Mucosa of descending colon (tissue), 3 donors: ENCODE measurements around the gene CD72. TPM values are rescaled to one million over a fixed set of nuclear protein-coding genes. Genes with fewer than 3 reads are reported as not detected.

Experiments
- ATAC-seq: fragments of 200-7000 bp; cut with Tn5 transposase; one replicate; pipeline ENCODE4 v1.9.1; 2020; ENCODE audit warnings: mild to moderate bottlenecking, moderate library complexity
- DNase-seq, 3 donors: peaks; one replicate each; pipeline ENCODE4 v3.0.0-alpha.2; 2020
- H3K36me3 ChIP-seq: fragments of 200-600 bp; one replicate; pipeline ENCODE4 v1.8.0; 2021; ENCODE audit warnings: low read depth, mild to moderate bottlenecking
- H3K4me1 ChIP-seq: fragments of 200-600 bp; one replicate; pipeline ENCODE4 v1.8.0; 2021; ENCODE audit warnings: low read depth, mild to moderate bottlenecking
- H3K4me3 ChIP-seq: fragments of 200-600 bp; one replicate; pipeline ENCODE4 v1.8.0; 2021; ENCODE audit warnings: mild to moderate bottlenecking
- H3K9me3 ChIP-seq: fragments of 200-600 bp; one replicate; pipeline ENCODE4 v1.8.0; 2021; ENCODE audit warnings: mild to moderate bottlenecking
- intact Hi-C, 2 donors: fragments of 100-400 bp; cut with DNase I in 1 of 2; cut with micrococcal nuclease in 1 of 2; formaldehyde crosslinking; loops; one replicate each; pipeline versions ENCODE4 v1.11.0 to v1.11.1; 2022; cut with DNase I, micrococcal nuclease
- microRNA-seq: library from miRNA; unstranded; fragments of <30 nt; microRNA quantifications from one replicate; pipeline ENCODE4, GENCODE V29; 2019
- total RNA-seq, 3 donors: library from RNA; stranded (reverse); fragmentation: NEBNext Ultra II Directional in 2 of 3; extraction: Animal tissue kit (Norgen Biotek cat#: 25700) in 2 of 3; gene quantifications; one replicate each; pipeline versions ENCODE4 v1.2.1 to v1.2.4, GENCODE V29; 2021 to 2023
- TF ChIP-seq, protein P1 (sequence below): fragments of 200-600 bp; IDR thresholded peaks from one replicate; pipeline ENCODE4 v1.8.0; 2022; ENCODE audit warnings: antibody characterized with exemption, mild to moderate bottlenecking
- donor health status: DM: no; HTN: no; CAD: no; lungs with moderate emphysema.
- donor health status: DM: no; HTN: no; CAD: no.
- donor health status: DM: no; HTN: yes; CAD: no.

Gene CD72
- total RNA-seq, 3 donors from 2014 or later = 1.6 to 3.0 (median 1.6) TPM

DNA sequence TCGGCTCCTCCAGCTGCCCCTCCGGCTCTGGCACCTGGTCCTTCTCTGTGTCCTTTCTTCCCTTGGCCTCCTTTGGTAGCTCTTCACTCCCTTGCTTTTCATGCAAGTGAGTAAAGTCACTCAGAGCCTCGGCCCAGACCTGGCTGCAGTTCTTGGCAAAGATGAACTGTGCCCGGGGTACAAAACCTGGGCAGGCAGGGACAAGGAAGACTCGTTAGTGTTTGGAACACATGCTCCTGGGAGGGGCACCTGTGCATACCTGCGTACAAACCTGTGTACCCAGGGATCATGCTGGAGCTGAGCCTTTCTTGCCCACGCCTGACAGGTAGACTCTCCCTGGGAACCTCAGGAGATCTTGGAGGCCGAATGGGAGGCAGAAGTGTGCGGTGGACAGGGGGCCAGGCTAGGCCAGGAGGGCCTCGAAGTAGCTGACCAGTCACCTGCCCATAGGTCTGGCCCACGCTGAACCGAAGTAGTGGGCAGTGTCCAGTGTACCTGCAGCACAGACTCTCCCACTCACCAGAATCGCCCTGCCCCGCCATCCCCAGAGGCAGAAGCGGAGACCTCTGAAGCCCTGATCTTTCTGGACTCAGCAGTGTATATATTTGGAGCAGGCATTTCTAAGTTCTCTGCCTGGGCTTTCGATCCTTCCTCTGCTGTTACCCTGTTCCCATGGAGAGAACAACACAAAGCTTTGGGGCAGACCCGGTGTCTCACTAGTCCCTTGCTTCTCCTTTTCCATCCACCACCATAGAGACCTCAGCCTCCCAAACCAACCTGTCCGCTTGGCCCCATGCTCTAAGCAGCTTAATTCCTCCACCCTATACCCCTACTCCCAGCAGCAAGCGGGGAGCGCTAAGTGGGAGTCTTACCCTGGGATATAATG lies 55.1 kb downstream of the CD72 start:
- no peak overlapping the region for H3K4me3 ChIP-seq
- intact Hi-C loops = no loop called here
- H3K9me3 ChIP-seq = no peaks in the 10 kb centered on the region
- ATAC-seq (peak; percentile 15), DNase-seq (no peak)
- H3K4me1 ChIP-seq = no peaks in the 10 kb centered on the region
- no peaks in the 10 kb centered on the region for H3K36me3 ChIP-seq
- TF ChIP-seq, protein P1, sequence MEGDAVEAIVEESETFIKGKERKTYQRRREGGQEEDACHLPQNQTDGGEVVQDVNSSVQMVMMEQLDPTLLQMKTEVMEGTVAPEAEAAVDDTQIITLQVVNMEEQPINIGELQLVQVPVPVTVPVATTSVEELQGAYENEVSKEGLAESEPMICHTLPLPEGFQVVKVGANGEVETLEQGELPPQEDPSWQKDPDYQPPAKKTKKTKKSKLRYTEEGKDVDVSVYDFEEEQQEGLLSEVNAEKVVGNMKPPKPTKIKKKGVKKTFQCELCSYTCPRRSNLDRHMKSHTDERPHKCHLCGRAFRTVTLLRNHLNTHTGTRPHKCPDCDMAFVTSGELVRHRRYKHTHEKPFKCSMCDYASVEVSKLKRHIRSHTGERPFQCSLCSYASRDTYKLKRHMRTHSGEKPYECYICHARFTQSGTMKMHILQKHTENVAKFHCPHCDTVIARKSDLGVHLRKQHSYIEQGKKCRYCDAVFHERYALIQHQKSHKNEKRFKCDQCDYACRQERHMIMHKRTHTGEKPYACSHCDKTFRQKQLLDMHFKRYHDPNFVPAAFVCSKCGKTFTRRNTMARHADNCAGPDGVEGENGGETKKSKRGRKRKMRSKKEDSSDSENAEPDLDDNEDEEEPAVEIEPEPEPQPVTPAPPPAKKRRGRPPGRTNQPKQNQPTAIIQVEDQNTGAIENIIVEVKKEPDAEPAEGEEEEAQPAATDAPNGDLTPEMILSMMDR = no peak

DNA sequence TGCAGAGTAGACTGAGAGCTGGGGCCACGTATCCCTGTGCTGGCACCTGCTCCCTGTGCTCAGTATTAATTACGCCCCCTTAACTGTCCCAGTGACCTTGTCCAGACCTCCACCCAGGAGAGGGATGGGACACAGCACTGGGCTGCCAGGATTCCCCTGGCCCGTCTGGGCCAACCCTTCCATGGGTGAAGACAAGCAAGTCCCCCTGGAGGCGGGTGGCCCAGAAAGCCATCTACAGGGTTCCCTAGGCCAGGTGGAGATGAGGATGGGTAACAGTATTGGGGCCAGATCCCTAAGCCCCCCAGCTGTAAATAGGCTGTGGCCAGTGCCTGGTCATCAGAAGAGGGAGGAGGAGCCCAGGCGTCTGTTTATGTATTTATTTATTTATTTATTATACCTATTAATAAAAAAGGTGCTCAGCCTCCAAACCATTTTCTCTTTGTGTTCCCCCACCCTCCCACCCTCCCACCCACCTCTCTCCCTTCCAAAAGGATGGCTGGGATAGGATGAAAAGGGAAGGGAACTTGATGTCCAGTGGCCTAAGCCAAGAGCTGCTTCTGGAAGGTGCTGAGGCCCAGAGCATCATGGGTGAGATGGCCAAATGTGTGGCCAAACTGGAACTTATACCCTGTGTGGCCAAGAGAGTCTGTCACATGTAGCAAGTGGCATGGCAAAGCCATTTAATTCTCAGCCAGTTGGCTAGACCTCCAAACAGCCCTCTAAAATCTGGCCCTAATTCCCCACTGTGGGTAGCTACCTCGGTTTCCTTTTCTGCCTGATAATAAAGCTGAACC lies 56.5 kb downstream of the CD72 start:
- TF ChIP-seq, protein P1 = no peak
- intact Hi-C loops = no loop called here
- H3K9me3 ChIP-seq = no peaks in the 10 kb centered on the region
- DNase-seq (no peak), ATAC-seq (no peak)
- no peaks in the 10 kb centered on the region for H3K4me1 ChIP-seq
- H3K36me3 ChIP-seq = no peaks in the 10 kb centered on the region
- H3K4me3 ChIP-seq = no peak overlapping the region

DNA sequence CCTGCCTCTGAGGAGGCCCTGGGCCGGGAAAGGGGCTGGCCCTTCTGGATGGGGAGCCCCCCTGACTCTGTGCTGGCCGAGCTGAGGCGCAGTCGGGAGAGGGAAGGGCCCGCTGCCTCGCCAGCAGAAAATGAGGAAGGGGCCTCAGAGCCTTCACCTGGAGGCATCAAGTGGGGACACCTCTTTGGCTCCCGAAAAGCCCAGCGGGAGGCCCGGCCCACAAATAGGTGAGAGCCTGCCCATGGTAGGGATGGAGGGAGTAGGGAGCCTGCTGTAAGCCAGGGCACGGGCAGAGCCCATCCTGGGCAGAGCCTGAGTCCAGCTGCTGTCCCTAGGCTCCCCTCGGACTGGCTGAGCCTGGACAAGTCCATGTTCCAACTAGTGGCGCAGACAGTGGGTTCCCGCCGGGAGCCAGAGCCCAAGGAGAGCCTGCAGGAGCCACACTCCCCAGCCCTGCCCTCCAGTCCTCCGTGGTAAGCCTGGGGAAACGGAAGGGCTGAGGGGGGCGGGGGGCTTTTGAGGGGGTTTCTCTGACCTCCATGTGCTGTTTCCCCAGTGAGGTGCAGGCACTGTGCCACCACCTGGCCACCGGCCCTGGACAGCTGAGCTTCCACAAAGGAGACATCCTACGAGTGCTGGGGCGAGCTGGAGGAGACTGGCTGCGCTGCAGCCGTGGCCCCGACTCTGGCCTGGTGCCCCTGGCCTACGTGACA lies 57.4 kb downstream of the CD72 start:
- intact Hi-C loops = no loop called here
- ATAC-seq (no peak), DNase-seq (no peak)
- Histone ChIP-seq H3K9me3 (no peaks in the 10 kb centered on the region), H3K4me1 (no peaks in the 10 kb centered on the region), H3K36me3 (no peaks in the 10 kb centered on the region), H3K4me3 (no peak overlapping the region)
- TF ChIP-seq, protein P1 = no peak

Small RNAs within 50 kb of the gene (microRNA-seq; reads per million reads assigned to microRNA genes)
- gene MIR4667 = 1.9 reads per million

Other genes starting within 250 kb of the CD72 start
- gene RUSC2, start 128.3 kb downstream of the CD72 start, total RNA-seq = 10 to 100 TPM in 1 of 3 donors, 1 to 10 TPM in 2; 1.6 to 60.5 (median 6.6) TPM
- 10 to 100 TPM; 35.8 to 71.9 (median 41.8) TPM for gene TESK1, start 13.2 kb downstream of the CD72 start, total RNA-seq
- 1 to 10 TPM; 1.2 to 3.3 (median 1.9) TPM for gene SIT1, start 32.5 kb upstream of the CD72 start, total RNA-seq
- gene RMRP, start 39.6 kb upstream of the CD72 start, total RNA-seq = over 10,000 TPM in 2 of 3 donors, 1,000 to 10,000 TPM in 1; 9,213 to 30,268 (median 19,463) TPM
- 10 to 100 TPM; 25.2 to 55.8 (median 35.8) TPM for gene CCDC107, start 39.9 kb upstream of the CD72 start, total RNA-seq
- gene ARHGEF39, start 46.8 kb upstream of the CD72 start, total RNA-seq = 10 to 100 TPM in 1 of 3 donors, 1 to 10 TPM in 2; 2.6 to 10.3 (median 6.4) TPM
- gene CA9, start 55.5 kb upstream of the CD72 start, total RNA-seq = 1 to 10 TPM in 1 of 3 donors, under 1 TPM in 1, not detected in 1; 0.61 to 1.7 TPM
- 1,000 to 10,000 TPM in 1 of 3 donors, 100 to 1,000 TPM in 1, 10 to 100 TPM in 1; 45.3 to 1,899 (median 152) TPM for gene TPM2, start 71.5 kb upstream of the CD72 start, total RNA-seq
- 100 to 1,000 TPM; 154 to 720 (median 189) TPM for gene TLN1, start 113.8 kb upstream of the CD72 start, total RNA-seq
- gene CREB3, start 114.3 kb upstream of the CD72 start, total RNA-seq = 10 to 100 TPM; 28.2 to 47.7 (median 34.3) TPM
- gene GBA2, start 130.8 kb upstream of the CD72 start, total RNA-seq = 100 to 1,000 TPM; 157 to 285 (median 223) TPM
- gene RGP1, start 130.9 kb upstream of the CD72 start, total RNA-seq = 10 to 100 TPM; 46.5 to 55.7 (median 55.7) TPM
- under 1 TPM in 1 of 3 donors, not detected in 2; 0.48 TPM for gene MSMP, start 135.9 kb upstream of the CD72 start, total RNA-seq
- gene NPR2, start 173.2 kb upstream of the CD72 start, total RNA-seq = 10 to 100 TPM in 2 of 3 donors, 1 to 10 TPM in 1; 8.8 to 31.8 (median 12.0) TPM
- 1 to 10 TPM in 1 of 3 donors, under 1 TPM in 2; 0.84 to 2.5 (median 0.92) TPM for gene SPAG8, start 193.8 kb upstream of the CD72 start, total RNA-seq
- 10 to 100 TPM; 38.9 to 68.6 (median 54.6) TPM for gene HINT2, start 196.6 kb upstream of the CD72 start, total RNA-seq
- under 1 TPM in 2 of 3 donors, not detected in 1; 0.41 to 0.43 TPM for gene FAM221B, start 210.3 kb upstream of the CD72 start, total RNA-seq
- 10 to 100 TPM; 12.4 to 22.8 (median 18.9) TPM for gene TMEM8B, start 210.8 kb upstream of the CD72 start, total RNA-seq